ENCODE data around the gene L3MBTL2. TPM values are rescaled to one million over a fixed set of nuclear protein-coding genes. Genes with fewer than 3 reads are reported as not detected.
A peak's percentile ranks its signal among the peaks of the same experiment; 100 is the strongest.
"Not testable (repeated sequence)": the region's sequence is repeated elsewhere in the genome, so short reads cannot be mapped to it uniquely, and the experiment has no call there.

The L3MBTL2 gene
- 27.1 TPM for polyA plus RNA-seq (ENCODE audit: insufficient read length)
- long read RNA-seq, donor 1, partial matches to known transcripts = 0 of 4 reads
- long read RNA-seq, donor 1, other reads (novel, unspliced or antisense) = 0 of 4 reads
- long read RNA-seq, donor 2, partial matches to known transcripts = 0 of 8 reads
- long read RNA-seq, donor 2, other reads (novel, unspliced or antisense) = 5 of 8 reads
- long read RNA-seq, donor 3, partial matches to known transcripts = 0 of 4 reads
- long read RNA-seq, donor 3, other reads (novel, unspliced or antisense) = 0 of 4 reads
- long read RNA-seq, donor 4 = 0 reads
- long read RNA-seq, donor 5, partial matches to known transcripts = 0 of 4 reads
- long read RNA-seq, donor 5, other reads (novel, unspliced or antisense) = 0 of 4 reads
- long read RNA-seq, donor 6, partial matches to known transcripts = 0 of 1 reads
- long read RNA-seq, donor 6, other reads (novel, unspliced or antisense) = 0 of 1 reads
- long read RNA-seq, donor 7, partial matches to known transcripts = 0 of 4 reads
- long read RNA-seq, donor 7, other reads (novel, unspliced or antisense) = 0 of 4 reads
- long read RNA-seq, donor 8, partial matches to known transcripts = 9 of 11 reads
- long read RNA-seq, donor 8, other reads (novel, unspliced or antisense) = 0 of 11 reads

DNA sequence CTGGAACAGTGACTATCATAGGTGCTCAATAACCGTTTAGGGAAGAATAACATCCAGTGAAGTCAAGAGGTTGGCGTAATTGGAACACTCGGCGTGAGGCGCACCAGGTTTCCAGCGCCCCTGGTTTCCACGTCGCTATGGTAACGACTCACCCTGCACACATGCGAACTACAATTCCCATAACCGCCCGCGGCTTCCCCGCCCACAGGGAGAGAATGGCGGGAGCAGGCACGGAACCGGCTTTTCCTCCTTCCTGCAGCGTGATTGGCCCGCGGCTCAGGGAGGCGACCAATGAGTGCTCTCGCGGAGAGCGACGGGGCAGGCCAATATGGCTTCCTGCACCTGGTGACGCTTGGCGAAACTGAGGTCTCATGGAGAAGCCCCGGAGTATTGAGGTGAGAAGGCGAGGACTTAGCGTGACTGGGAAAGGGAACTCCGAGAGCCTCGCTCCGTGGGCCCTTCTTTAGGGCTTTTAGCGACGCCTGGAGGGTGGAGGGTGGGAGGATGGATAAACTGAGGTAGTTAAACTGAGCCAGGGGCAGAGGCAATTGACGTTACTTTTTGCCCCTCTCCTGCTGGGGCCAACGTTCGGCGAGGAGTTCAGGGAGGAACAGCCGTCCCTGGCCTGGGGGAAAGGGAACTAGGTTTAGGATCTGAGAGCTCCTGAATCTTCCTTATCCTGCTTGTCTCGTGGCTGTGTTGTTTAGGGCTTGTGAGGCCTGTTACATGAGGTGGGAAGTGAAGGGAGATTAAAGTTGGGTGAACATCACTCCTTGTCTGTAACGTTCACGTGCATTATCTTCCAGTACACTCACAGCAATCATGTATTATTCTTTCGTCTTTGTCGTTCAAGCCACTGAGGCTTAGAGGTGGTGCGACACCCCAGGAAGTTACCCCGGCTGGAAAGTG is at the start of gene L3MBTL2:
Gene L3MBTL2, plus strand, starts transcription at position 321 of the 909 bp plus-strand sequence. Its CDS starts 51 bp downstream, at position 372.
- peak; percentile 95 for DNase-seq

- DNase-seq = no peak
Measured at GRCh38 chr22:41157083-41157482, 48.0 kb upstream of the L3MBTL2 start.

DNA sequence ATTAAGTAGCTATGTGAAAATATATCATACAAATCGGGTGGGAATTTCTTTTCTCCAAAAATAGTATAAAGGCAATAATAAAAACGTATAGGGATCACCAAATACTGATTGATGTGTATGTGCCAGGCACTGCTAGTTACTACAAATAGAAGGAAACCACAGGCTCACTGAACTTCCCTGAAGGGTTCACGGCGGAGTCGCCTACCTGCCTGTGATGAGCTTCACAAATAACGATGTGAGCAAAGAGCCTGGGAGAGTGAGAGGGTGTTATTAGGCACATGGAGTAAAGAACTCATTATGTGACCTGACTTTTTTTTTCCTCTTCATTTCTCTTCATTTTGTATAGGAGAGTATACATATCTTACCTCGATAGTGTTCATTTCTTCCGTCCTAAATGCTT is 36.0 kb upstream of the L3MBTL2 start:
- no peak for DNase-seq

GRCh38 chr22:41171996-41172395 is 33.1 kb upstream of the L3MBTL2 start:
- no peak for DNase-seq

DNA sequence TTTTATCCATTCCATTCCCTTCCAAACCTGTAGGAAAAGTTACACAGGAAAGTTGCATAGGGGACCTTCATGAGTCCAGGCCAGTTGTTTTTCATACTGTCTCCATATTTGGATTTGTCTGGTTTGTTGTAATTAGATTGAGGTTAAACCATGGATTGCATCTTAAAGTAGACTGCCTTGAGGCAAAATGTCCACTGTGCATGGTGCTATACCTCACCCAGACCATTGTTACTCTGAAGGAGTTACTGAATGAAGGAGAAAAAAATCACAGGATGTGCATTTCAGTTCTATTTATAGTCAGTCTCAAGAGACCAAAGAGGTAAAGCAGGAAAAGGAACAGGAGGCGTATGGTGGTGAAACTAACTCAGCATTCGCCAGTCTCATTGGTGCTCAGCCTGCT is 29.6 kb upstream of the L3MBTL2 start:
- no peak for DNase-seq

GRCh38 chr22:41177040-41177621 is 28.0 kb upstream of the L3MBTL2 start:
- no peak for DNase-seq

DNA sequence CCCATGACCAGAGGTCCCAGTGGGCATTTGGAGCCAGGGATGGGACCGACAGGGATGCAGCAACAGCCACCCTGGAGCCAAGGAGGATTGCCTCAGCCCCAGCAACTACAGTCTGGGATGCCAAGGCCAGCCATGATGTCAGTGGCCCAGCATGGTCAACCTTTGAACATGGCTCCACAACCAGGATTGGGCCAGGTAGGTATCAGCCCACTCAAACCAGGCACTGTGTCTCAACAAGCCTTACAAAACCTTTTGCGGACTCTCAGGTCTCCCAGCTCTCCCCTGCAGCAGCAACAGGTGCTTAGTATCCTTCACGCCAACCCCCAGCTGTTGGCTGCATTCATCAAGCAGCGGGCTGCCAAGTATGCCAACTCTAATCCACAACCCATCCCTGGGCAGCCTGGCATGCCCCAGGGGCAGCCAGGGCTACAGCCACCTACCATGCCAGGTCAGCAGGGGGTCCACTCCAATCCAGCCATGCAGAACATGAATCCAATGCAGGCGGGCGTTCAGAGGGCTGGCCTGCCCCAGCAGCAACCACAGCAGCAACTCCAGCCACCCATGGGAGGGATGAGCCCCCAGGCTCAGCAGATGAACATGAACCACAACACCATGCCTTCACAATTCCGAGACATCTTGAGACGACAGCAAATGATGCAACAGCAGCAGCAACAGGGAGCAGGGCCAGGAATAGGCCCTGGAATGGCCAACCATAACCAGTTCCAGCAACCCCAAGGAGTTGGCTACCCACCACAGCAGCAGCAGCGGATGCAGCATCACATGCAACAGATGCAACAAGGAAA is 27.3 kb upstream of the L3MBTL2 start:
- DNase-seq = no peak

GRCh38 chr22:41178425-41178975 is 26.6 kb upstream of the L3MBTL2 start:
- DNase-seq = no peak

DNA sequence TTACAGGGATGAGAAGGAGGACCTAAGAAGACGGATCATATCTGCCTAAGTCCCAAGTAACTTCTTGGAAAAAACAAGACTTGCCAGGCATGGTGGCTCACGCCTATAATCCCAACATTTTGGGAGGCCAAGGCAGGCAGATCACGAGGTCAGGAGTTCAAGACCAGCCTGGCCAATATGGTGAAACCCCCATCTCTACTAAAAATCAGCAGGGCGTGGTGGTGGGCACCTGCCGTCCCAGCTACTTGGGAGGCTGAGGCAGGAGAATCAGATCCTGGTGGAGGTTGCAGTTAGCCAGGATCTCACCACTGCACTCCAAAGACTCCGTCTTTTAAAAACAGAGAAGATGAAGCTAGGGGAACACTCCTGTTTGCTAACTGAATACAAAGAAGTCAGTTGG is 24.8 kb upstream of the L3MBTL2 start:
- DNase-seq = not testable (repeated sequence)

GRCh38 chr22:41180926-41181325 is 24.2 kb upstream of the L3MBTL2 start:
- no peak for DNase-seq

GRCh38 chr22:41181349-41182241 is 23.5 kb upstream of the L3MBTL2 start:
- no peak for DNase-seq

- DNase-seq = no peak
Measured at GRCh38 chr22:41184679-41185078, 20.4 kb upstream of the L3MBTL2 start.

DNA sequence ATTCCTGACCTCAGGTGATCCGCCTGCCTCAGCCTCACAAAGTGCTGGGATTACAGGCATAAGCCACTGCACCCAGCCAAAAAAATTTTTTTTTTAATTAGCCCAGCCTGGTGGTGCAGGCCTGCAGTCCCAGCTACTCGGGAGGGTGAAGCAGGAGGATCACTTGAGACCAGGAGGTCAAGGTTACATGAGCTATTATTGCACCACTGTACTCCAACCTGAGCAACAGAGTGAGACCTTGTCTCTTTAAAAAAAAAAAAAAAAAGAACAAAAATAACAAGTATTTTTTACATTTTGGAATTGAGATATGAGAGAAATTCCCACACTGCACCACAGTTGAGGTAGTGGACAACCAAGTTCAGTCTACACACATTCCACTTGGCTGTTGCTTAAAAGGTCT is 13.6 kb upstream of the L3MBTL2 start:
- no peak for DNase-seq

DNA sequence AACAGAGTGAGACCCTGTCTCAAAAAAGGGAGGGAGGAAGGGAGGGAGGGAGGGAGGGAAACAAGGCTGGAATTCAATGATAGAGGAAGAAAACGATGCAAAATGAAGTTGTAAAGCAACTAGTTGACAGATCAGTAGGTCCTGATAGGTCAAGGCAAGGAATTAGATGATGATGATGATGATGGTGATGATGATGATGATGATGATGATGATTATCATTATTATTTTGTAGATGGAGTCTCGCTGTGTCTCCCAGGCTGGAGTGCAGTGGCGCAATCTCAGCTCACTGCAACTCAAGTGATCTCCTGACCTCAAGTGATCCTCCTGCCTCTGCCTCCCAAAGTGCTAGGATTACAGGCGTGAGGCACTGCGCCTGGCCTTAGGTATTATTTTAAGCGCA is 11.3 kb upstream of the L3MBTL2 start:
- no peak for DNase-seq

DNA sequence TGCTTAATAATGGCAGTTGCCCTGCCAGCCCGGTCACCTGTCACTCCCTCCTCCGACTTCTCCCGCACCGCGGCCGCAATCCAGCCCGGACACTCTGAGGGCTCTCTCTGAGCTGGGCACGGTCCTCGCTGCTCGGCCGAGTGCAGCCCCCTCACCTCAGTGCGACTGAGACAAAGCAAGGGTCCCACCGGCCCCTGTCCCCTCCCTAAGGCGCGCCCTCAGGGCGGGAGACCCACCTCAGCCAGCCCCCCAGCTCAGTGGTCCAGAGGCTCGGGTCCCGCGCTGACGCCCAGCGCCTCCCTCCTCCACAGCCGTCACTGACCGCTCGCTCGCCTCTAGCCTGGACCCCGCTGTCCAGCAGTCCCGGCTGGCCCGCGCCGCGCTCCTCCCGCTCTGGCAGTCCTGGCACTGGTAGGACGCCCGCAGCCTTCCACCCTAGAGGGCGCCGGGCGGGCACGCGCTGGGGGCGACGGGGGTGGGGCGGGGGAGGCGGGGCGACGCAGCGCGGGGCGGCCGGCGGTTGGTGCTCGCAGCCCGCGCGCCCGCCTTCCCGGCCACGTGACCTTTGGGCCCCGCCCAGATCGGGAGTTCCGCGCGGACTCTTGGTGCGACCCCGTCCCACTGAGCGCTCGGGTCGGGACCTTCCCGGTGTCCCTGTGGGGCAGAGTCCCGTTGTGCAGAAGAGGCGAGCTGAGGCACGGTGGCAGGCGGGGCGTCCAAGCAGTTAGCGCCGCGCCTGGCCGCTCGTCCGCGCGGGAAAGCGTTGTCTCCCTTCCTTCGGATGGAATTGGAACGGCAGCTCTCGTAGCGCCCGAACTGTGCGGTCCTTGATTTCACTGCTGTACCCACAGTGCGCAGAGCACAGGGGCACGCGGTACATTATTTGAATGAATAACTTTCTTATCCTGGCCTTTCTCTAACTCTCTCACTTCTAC is 7.8 kb upstream of the L3MBTL2 start:
- DNase-seq = peak; percentile 63

DNA sequence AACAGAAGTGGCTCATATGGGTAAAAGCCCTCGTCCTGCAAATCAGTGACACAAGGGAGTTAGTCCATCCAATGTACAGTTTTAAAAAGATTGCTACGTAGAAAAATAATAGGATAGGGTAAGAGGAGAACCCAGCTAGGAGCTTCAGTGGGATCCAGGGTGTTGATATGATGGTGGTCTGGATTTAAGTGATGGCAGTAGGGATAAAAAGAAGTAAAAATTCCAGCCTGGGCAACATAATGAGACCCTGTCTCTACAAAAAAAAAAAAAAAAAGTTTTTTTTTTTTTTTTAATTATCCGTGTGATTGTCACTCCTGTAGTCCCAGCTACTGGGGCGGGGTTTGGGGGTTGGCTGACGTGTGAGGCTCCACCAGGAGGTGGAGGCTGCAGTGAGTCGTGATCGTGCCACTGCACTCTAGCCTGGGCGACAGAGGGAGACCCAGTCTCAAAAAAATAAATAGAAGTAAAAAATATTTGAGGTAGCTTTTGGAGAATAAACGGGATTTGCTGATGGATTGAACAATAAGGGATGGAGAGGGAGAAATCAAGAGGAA is 7.0 kb upstream of the L3MBTL2 start:
- DNase-seq = no peak

- DNase-seq = no peak
Measured at GRCh38 chr22:41201141-41201540, 4.0 kb upstream of the L3MBTL2 start.

- DNase-seq = no peak
Measured at GRCh38 chr22:41203118-41203517, 2.0 kb upstream of the L3MBTL2 start.
